HepG2 (cell line): ENCODE data around the gene ALG9. TPM values are rescaled to one million over a fixed set of nuclear protein-coding genes. Genes with fewer than 3 reads are reported as not detected.
"Not testable (repeated sequence)": the region's sequence is repeated elsewhere in the genome, so short reads cannot be mapped to it uniquely, and the experiment has no call there.

Experiments used
- ATAC-seq: fragments of 200-7000 bp; cut with Tn5 transposase; 3 replicates; pipeline ENCODE4 v1.9.1; 2020; ENCODE audit warnings: mild to moderate bottlenecking, moderate library complexity
- BruUV-seq: library from RNA; stranded (reverse); fragments of 400-500 nt; replicated peaks from 2 replicates; lab custom pipeline; 2021; lab: Mats Ljungman, UMichigan
- CTCF ChIA-PET: fragments of 300-600 bp; formaldehyde crosslinking; extraction: SDS; loops from one replicate; lab custom pipeline; 2021; ENCODE audit warnings: low total read pairs, inconsistent platforms, low intra/inter-chr PET ratio; lab: Yijun Ruan, JAX
- POLR2A ChIA-PET: fragments of 350-600 bp; sonication (Branson Sonifier 250); formaldehyde crosslinking; loops from one replicate; lab custom pipeline; 2020; ENCODE audit warnings: antibody characterized with exemption, inconsistent platforms; lab: Yijun Ruan, JAX
- DNase-seq: peaks from one replicate; pipeline ENCODE4 v3.0.0-alpha.2; 2015; ENCODE audit warnings: low spot score
- FAIRE-seq: peaks from 3 replicates; lab custom pipeline; 2011; peaks lifted over from hg19 to GRCh38; lab: Jason Lieb, UNC
- H2AFZ ChIP-seq: one replicate; pipeline ENCODE4 v1.6.1; 2011; ENCODE audit warnings: low read length, inconsistent platforms
- H3K27ac ChIP-seq: fragments of 300-600 bp; 3 replicates; pipeline ENCODE4 v1.8.0; 2011; ENCODE audit warnings: mixed run types, mild to moderate bottlenecking, mixed read lengths, low read length, inconsistent platforms; ENCODE audit not compliant: insufficient read depth; ENCODE audit errors: extremely low read length
- H3K27me3 ChIP-seq, 2 experiments: fragments of 200-600 bp in 1 of 2; 2 replicates in 1 of 2; 3 replicates in 1 of 2; pipeline versions ENCODE4 v1.6.0 to v1.8.0; 2011; ENCODE audit warnings: low read length in 2 of 2, mild to moderate bottlenecking in 2 of 2, moderate library complexity in 2 of 2, inconsistent platforms in 1 of 2; ENCODE audit not compliant: insufficient read depth in 2 of 2, control insufficient read depth in 1 of 2
- H3K36me3 ChIP-seq, 2 experiments: fragments of 200-600 bp in 1 of 2; replicated peaks in 1 of 2; 2 replicates in 1 of 2; 3 replicates in 1 of 2; pipeline versions ENCODE4 v1.5.1 to v1.8.0; 2011; ENCODE audit warnings: low read length in 2 of 2, inconsistent platforms in 1 of 2; ENCODE audit not compliant: insufficient read depth in 2 of 2, control insufficient read depth in 1 of 2
- H3K4me1 ChIP-seq: 2 replicates; pipeline ENCODE4 v1.5.1; 2012; ENCODE audit warnings: low read length, inconsistent platforms; ENCODE audit not compliant: insufficient read depth
- H3K4me2 ChIP-seq: 2 replicates; pipeline ENCODE4 v1.6.0; 2011; ENCODE audit warnings: low read depth, low read length, inconsistent platforms
- H3K4me3 ChIP-seq, 3 experiments: fragments of 200-600 bp in 1 of 3; sonication (generic), shearing (Covaris generic) in 1 of 3; replicated peaks in 1 of 3; 2 replicates each; pipeline ENCODE4 v1.5.1; 2011 to 2016; ENCODE audit warnings: low read length in 3 of 3, inconsistent platforms in 2 of 3, low read depth in 2 of 3, mild to moderate bottlenecking in 2 of 3, control low read depth in 1 of 3, mixed read lengths in 1 of 3; ENCODE audit not compliant: insufficient read depth in 1 of 3
- H3K79me2 ChIP-seq: one replicate; pipeline ENCODE4 v1.6.1; 2011; ENCODE audit warnings: low read length, inconsistent platforms; ENCODE audit not compliant: insufficient read depth
- H3K9ac ChIP-seq: 2 replicates; pipeline ENCODE4 v1.6.0; 2011; ENCODE audit warnings: mild to moderate bottlenecking, low read depth, low read length, inconsistent platforms; ENCODE audit not compliant: insufficient read depth
- H3K9me3 ChIP-seq: 2 replicates; pipeline ENCODE4 v1.5.1; 2012; ENCODE audit warnings: mild to moderate bottlenecking, low read length
- H4K20me1 ChIP-seq: 2 replicates; pipeline ENCODE4 v1.6.0; 2011; ENCODE audit warnings: inconsistent platforms, mild to moderate bottlenecking, low read length, moderate library complexity; ENCODE audit not compliant: insufficient read depth
- HHEX ChIP-seq: IDR thresholded peaks from 2 replicates; pipeline ENCODE4 v1.6.1; 2016; ENCODE audit warnings: control low read depth
- MLXIP ChIP-seq: sonication (generic); formaldehyde crosslinking; IDR thresholded peaks from 2 replicates; pipeline ENCODE4 v1.9.0; 2021; ENCODE audit warnings: missing genetic modification reagents, borderline replicate concordance
- NCOA1 ChIP-seq: sonication (generic); formaldehyde crosslinking; IDR thresholded peaks from 2 replicates; pipeline ENCODE4 v1.9.0; 2021; ENCODE audit warnings: missing genetic modification reagents
- PRMT3 ChIP-seq: sonication (generic); formaldehyde crosslinking; IDR thresholded peaks from 2 replicates; pipeline ENCODE4 v1.8.1; 2022; ENCODE audit warnings: low read depth, mild to moderate bottlenecking, moderate library complexity, missing genetic modification reagents, borderline replicate concordance
- SIX1 ChIP-seq: sonication (generic); formaldehyde crosslinking; IDR thresholded peaks from 2 replicates; pipeline ENCODE4 v1.4.0; 2020; ENCODE audit warnings: missing genetic modification reagents, borderline replicate concordance
- SP1 ChIP-seq, 2 experiments: fragments of 450-650 bp in 1 of 2; sonication (generic) in 1 of 2; formaldehyde crosslinking in 1 of 2; IDR thresholded peaks; 2 replicates each; pipeline versions ENCODE4 v1.4.0 to v1.6.1; 2016 to 2020; ENCODE audit warnings: missing genetic modification reagents in 1 of 2
- ZNF34 ChIP-seq: sonication (generic); formaldehyde crosslinking; IDR thresholded peaks from 2 replicates; pipeline ENCODE4 v1.4.0; 2020; ENCODE audit warnings: mild to moderate bottlenecking, missing genetic modification reagents, borderline replicate concordance
- ZNF652 ChIP-seq: IDR thresholded peaks from 2 replicates; pipeline ENCODE4 v1.6.1; 2016; ENCODE audit warnings: low read depth, borderline replicate concordance
- WGBS: methylation state at CpG from one replicate; pipeline ENCODE4 v1.1.6; 2017; ENCODE audit warnings: low lambda C conversion rate; 5-methylcytosine and 5-hydroxymethylcytosine counted together
- in situ Hi-C: cut with HindIII; loops from 2 replicates; pipeline ENCODE4 v1.10.0; 2017; ENCODE audit warnings: low pct_unique_long_range_greater_than_20kb; ENCODE audit not compliant: extremely low pct_ligation_motif_present
- intact Hi-C: fragments of 100-400 bp; cut with micrococcal nuclease; formaldehyde crosslinking; loops from one replicate; pipeline ENCODE4 v1.10.0; 2022; ENCODE audit not compliant: unreplicated experiment
- polyA plus RNA-seq, 8 experiments: library from polyadenylated mRNA; depleted of rRNA in 3 of 8; stranded (reverse) in 7 of 8; unstranded in 1 of 8; fragments of >200 nt; fragmentation: Illumina TruSeq in 4 of 8; extraction: Trizol in 4 of 8; gene quantifications; 2 replicates each; pipeline versions ENCODE4 v1.2.1 to v1.2.3, GENCODE V29; 2011 to 2016; ENCODE audit warnings: low read depth in 4 of 8, missing spikeins in 1 of 8, mixed read lengths in 1 of 8; ENCODE audit not compliant: insufficient read depth in 1 of 8
- total RNA-seq, 5 experiments: library from RNA; depleted of rRNA; stranded (reverse); fragments of >200 nt; fragmentation: Illumina TruSeq; extraction: Trizol; gene quantifications; 2 replicates each; pipeline ENCODE4 v1.2.3, GENCODE V29; 2016; ENCODE audit warnings: low read depth in 1 of 5
- TF ChIP-seq, protein P1 (sequence below): IDR thresholded peaks from 2 replicates; pipeline ENCODE4 v1.6.1; 2012; ENCODE audit warnings: low read depth, low read length, improper control_type of control experiment

Gene ALG9
- total and polyA plus RNA-seq, 2 of the 13 experiments (the other 11 are each of a cell fraction or from before 2014, with no cell fraction given) = 39.4 to 40.6 TPM

GRCh38 chr11:111785076-111785475, 86.3 kb downstream of the ALG9 start (continued):
- TF ChIP-seq MLXIP (CRISPR knock-in tag) = no peak

DNA sequence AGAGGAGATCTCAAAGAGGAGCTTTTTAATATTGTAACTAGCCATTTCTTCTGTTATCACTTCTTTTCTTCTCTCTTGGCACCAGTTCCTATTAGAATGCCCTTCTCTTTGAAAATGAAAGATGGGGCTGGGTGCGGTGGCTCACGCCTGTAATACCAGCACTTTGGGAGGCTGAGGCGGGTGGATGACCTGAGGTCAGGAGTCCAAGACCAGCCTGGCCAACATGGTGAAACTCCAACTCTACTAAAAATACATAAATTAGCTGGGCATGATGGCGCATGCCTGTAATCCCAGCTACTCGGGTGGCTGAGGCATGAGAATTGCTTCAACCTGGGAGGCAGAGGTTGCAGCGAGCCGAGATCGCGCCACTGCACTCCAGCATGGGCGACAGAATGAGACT, 87.1 kb downstream of the ALG9 start:
- H3K36me3 ChIP-seq, H3K4me3 ChIP-seq, H3K4me2 ChIP-seq, DNase-seq, CTCF ChIA-PET, H2AFZ ChIP-seq, intact Hi-C loops, FAIRE-seq, H3K9ac ChIP-seq, H4K20me1 ChIP-seq, H3K27me3 ChIP-seq, POLR2A ChIA-PET, in situ Hi-C loops, BruUV-seq, H3K27ac ChIP-seq, ATAC-seq, H3K79me2 ChIP-seq, H3K9me3 ChIP-seq: not testable (repeated sequence)
- 96% methylated on average over 10 of the region's 10 CpGs for WGBS
- peaks cover 73% of the 10 kb centered on the region for H3K4me1 ChIP-seq

DNA sequence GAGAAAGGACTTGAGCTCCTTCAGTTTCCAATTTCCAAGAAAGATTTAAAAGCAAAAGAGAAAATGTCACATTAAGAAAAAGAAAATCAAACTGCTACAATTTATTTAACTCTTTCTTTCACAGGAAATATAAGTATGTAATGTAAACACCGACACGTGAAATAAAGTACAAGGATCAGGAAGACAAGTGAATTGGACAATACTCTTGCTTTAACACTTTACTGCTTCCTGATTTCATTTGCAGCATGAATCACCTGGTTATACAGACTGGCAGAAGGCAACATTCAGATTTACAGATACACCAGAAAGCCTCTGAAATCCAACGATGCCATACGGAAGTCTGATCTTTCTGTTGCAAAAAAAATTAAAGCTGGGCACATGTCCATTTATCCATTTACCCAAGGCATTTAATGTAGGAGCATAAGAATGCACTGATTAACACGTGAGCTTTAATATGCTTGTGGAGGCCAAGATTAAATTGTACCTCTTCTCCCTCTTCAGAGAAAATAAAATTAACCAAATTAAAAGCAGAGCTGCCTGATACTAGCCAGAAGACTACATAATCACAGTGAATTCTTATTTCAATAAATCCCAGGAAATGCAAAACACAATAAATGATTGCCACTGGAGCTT, 89.2 kb downstream of the ALG9 start:
- DNase-seq = no peak
- WGBS = 82% methylated on average over 5 of the region's 5 CpGs
- Histone ChIP-seq H3K27me3 (no peaks in the 10 kb centered on the region), H3K27ac (no peak overlapping the region), H3K36me3 (peaks cover 2 to 6% of the 10 kb centered on the region in 2 experiments; a peak in 2 of 5 replicates), H3K4me2 (no peak overlapping the region), H2AFZ (no peak overlapping the region), H4K20me1 (no peaks in the 10 kb centered on the region), H3K9me3 (no peaks in the 10 kb centered on the region), H3K4me1 (peaks cover 77% of the 10 kb centered on the region), H3K79me2 (no peaks in the 10 kb centered on the region), H3K4me3 (no peak overlapping the region), H3K9ac (no peak overlapping the region)
- FAIRE-seq = no peak
- in situ Hi-C loops = no loop called here
- TF ChIP-seq HHEX (CRISPR knock-in tag) (no peak), ZNF34 (CRISPR knock-in tag) (no peak), SIX1 (CRISPR knock-in tag) (no peak), PRMT3 (CRISPR knock-in tag) (no peak), SP1 (IDR thresholded peaks at IDR 0.05) (no peak), SP1 (CRISPR knock-in tag; IDR thresholded peaks at IDR 0.05) (no peak), ZNF652 (CRISPR knock-in tag) (peak; percentile 58; the same call in 1 of the 2 replicates), NCOA1 (CRISPR knock-in tag) (no peak)
- TF ChIP-seq, protein P1, sequence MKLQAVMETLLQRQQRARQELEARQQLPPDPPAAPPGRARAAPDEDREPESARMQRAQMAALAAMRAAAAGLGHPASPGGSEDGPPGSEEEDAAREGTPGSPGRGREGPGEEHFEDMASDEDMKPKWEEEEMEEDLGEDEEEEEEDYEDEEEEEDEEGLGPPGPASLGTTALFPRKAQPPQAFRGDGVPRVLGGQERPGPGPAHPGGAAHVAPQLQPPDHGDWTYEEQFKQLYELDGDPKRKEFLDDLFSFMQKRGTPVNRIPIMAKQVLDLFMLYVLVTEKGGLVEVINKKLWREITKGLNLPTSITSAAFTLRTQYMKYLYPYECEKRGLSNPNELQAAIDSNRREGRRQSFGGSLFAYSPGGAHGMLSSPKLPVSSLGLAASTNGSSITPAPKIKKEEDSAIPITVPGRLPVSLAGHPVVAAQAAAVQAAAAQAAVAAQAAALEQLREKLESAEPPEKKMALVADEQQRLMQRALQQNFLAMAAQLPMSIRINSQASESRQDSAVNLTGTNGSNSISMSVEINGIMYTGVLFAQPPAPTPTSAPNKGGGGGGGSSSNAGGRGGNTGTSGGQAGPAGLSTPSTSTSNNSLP = no peak
- intact Hi-C loops = no loop called here
- no peak for ATAC-seq
- CTCF ChIA-PET = no interaction called here
- no TSS peak for BruUV-seq
- POLR2A ChIA-PET = no interaction called here
